ENCODE measurements around the gene VPS13A.
"Not testable (repeated sequence)": the region's sequence is repeated elsewhere in the genome, so short reads cannot be mapped to it uniquely, and the experiment has no call there.

The VPS13A gene

GRCh38 chr9:77424993-77425392 is 247.7 kb downstream of the VPS13A start:
- DNase-seq (ENCODE audit: low read depth) = no peak

- no peak for DNase-seq (ENCODE audit: low read depth)
Observed at GRCh38 chr9:77426712-77427111, 249.4 kb downstream of the VPS13A start.

- DNase-seq (ENCODE audit: low read depth) = no peak
Observed at GRCh38 chr9:77427256-77427927, 250.1 kb downstream of the VPS13A start.

- no peak for DNase-seq (ENCODE audit: low read depth)
Observed at GRCh38 chr9:77429928-77430327, 252.6 kb downstream of the VPS13A start.

- no peak for DNase-seq (ENCODE audit: low read depth)
Observed at GRCh38 chr9:77432053-77432452, 254.7 kb downstream of the VPS13A start.

- peak; percentile 68 for DNase-seq (ENCODE audit: low read depth)
Observed at GRCh38 chr9:77433675-77434445, 256.5 kb downstream of the VPS13A start.

- no peak for DNase-seq (ENCODE audit: low read depth)
Observed at GRCh38 chr9:77435277-77435676, 257.9 kb downstream of the VPS13A start.

- no peak for DNase-seq (ENCODE audit: low read depth)
Observed at GRCh38 chr9:77435688-77436087, 258.4 kb downstream of the VPS13A start.

DNA sequence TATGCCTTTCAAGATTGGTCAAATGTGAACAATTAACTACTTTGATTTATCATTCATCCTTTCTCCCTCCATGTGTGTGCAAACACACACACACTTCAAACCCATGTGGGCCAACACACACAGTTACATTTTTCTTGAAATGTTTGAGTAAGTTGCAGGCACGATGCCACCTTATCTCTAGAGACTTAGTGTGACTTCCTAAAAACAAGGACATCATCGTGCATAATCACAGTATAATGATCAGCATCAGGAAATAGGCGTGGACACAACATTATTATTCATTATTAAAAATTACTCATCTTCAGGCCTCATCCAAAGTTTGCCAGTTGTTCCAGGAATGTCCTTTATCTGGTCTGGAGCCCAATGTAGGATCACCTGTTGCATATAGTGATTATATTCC is 261.3 kb downstream of the VPS13A start:
- DNase-seq (ENCODE audit: low read depth) = no peak

- DNase-seq (ENCODE audit: low read depth) = peak; percentile 28
Observed at GRCh38 chr9:77440057-77440456, 262.7 kb downstream of the VPS13A start.

GRCh38 chr9:77441124-77441523 is 263.8 kb downstream of the VPS13A start:
- DNase-seq (ENCODE audit: low read depth) = not testable (repeated sequence)

DNA sequence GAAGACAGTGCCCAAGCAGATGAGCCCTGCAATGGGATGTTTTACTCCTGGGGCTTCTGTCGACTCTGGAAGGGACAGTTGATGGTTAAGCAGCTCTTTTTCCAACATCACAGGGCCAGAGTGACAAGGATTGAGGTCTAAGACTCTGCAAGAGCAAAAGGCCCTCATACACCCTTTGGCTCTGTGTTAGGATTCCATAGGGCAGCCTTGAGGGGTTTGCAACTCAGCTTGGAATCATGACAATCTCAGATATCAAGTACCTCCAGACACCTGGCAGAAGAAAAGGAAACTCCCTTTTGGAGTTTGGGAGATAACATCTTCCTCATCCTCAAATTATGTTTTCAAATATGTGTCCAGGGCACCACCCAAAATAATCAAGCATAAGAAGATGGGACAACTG is 265.1 kb downstream of the VPS13A start:
- DNase-seq (ENCODE audit: low read depth) = no peak

DNA sequence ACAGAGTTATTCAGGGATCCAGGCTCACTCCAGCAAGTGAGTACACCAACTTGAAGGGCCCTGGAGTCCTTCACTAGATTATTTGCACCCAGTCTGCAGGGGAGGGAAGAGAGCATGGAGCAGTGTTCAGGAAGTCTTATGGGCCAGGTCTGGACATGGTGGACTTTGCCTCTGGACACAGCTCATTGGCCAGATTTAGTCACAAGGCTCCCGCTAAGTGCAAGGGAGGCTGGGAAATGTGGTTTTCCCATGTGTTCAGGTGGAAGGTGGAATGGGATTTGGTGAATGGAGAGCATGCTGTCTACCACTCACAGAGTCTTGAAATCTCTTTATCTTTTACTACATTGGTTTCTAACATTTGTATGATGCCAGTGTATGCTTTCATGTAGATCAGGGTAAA is 270.3 kb downstream of the VPS13A start:
- no peak for DNase-seq (ENCODE audit: low read depth)

- peak; percentile 8 for DNase-seq (ENCODE audit: low read depth)
Observed at GRCh38 chr9:77449240-77450084, 272.1 kb downstream of the VPS13A start.

DNA sequence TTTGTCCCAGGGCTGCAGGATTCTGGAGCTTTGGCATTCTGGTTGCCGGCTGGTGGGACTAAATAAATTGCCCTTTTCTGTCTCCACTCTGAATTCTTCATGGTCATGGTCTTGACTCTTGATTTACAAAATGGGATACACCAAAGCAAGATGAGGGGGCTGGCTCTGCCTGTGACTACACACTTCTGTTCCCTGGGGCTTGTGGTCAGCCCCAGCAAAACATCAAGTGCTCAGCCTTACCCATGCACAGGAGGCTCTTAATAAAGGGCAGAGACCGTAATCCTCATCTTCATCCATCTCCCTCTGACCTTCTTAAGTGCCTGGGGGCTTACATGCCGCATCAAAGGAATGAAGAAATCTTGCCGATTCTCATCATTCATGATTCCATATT is 272.7 kb downstream of the VPS13A start:
- DNase-seq (ENCODE audit: low read depth) = no peak

GRCh38 chr9:77451507-77451906 is 274.2 kb downstream of the VPS13A start:
- DNase-seq (ENCODE audit: low read depth) = no peak

- DNase-seq (ENCODE audit: low read depth) = no peak
Observed at GRCh38 chr9:77453825-77454647, 276.7 kb downstream of the VPS13A start.

DNA sequence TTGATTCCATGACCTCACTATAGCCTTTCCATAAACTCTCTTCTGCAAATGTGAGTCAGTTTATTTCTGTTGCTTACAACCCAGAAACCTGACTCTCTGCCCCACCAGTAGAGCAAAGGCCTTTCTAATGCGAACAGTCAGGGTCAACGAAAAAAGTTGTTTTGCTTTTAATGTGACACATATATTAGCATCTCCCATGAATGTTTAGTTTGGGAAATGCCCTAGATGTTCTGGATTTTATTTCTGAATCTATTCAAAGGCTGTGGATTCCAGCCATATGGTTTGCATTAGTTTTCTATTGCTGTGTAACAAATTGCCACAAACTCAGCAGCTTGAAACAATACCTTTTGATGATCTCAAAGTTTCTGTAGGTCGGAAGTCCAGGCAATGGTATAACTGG is 277.3 kb downstream of the VPS13A start:
- DNase-seq (ENCODE audit: low read depth) = peak; percentile 91

DNA sequence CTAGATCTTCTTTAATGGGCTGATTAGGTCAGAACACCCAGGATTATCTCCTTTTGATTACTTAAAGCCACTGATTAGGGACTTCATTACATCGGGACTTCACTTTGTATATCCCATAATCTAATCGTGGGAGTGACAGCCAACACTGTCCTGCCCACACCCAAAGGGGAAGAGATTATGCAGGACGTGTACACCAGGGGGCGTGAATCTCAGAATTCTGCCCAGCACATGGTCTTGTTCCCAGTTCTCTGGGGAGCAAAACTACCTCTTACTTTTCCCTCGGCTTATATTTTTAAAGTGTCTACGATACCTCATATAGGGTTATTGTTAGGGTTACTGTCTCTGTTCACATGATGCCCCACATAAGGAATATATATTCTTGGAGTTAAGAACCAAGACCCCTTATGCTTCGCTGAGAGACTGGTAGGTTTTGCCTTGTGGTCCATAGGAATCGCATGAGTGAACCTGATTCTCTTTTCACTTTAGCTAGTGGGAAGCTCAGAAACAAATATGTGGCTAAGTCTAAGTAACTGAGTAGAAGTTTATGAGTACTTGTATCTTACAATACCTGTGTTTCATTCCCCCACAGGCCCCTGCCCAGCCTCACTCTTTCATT is 278.1 kb downstream of the VPS13A start:
- no peak for DNase-seq (ENCODE audit: low read depth)

DNA sequence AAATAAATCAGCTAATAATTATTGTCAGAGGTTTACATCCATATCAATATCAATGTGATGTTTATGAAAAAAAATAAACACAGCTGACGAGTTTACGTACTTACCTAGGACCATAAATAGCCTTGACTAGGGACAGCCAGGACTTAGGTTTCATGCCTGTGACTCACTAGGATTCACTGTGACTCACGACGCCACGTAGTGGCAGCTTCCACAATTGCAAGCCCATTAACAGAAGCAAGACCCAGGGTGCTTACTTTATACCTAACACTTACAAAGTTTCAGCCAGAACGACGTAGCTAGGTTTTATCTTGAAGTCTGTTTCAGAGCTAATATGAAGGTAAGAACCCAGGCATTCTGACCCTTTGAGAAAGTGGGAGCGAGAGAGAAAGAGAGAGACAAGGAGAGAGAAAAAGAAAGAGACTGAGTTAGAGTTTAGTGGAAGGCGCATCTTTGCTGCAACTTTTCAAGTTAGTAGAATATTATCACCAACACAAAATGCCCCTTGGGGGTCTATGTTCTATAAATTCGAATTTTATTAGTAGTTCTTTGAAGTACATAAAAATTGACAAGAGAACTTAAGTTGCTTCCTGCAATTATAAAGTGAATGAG is 279.6 kb downstream of the VPS13A start:
- peak; percentile 81 for DNase-seq (ENCODE audit: low read depth)
